SU-DHL-6 (cell line): Measurements from ENCODE around the gene NDC1.

Source experiments
- H2AFZ ChIP-seq: fragments of 200-600 bp; sonication (generic); 2 replicates; pipeline ENCODE4 v1.6.1; 2014; ENCODE audit warnings: low read depth, mild to moderate bottlenecking, moderate library complexity, mixed read lengths, antibody characterized with exemption, low read length; ENCODE audit not compliant: severe bottlenecking
- H3F3A ChIP-seq: fragments of 200-600 bp; shearing (Covaris generic); 2 replicates; pipeline ENCODE4 v1.6.0; 2016; ENCODE audit warnings: antibody characterized with exemption, mild to moderate bottlenecking; ENCODE audit not compliant: insufficient read depth
- H3K27ac ChIP-seq: fragments of 200-600 bp; sonication (generic); 2 replicates; pipeline ENCODE4 v1.5.1; 2016; ENCODE audit warnings: low read depth, mild to moderate bottlenecking, low read length, moderate library complexity, mixed read lengths
- H3K27me3 ChIP-seq: fragments of 200-600 bp; sonication (generic), shearing (Covaris generic); 2 replicates; pipeline ENCODE4 v1.6.0; 2014; ENCODE audit warnings: mild to moderate bottlenecking, low read length
- H3K36me3 ChIP-seq: fragments of 200-600 bp; sonication (generic); 2 replicates; pipeline ENCODE4 v1.6.1; 2014; ENCODE audit warnings: mild to moderate bottlenecking, low read length, mixed read lengths
- H3K4me2 ChIP-seq: fragments of 300-600, 200-600 bp; shearing (Covaris generic), sonication (generic); 2 replicates; pipeline ENCODE4 v1.6.0; 2014; ENCODE audit warnings: low read length, low read depth, mild to moderate bottlenecking; ENCODE audit not compliant: poor library complexity, severe bottlenecking
- H3K4me3 ChIP-seq: fragments of 200-600 bp; sonication (generic); 2 replicates; pipeline ENCODE4 v1.5.1; 2014; ENCODE audit warnings: antibody characterized with exemption, low read length, mild to moderate bottlenecking, mixed read lengths; ENCODE audit not compliant: insufficient read depth, poor library complexity, severe bottlenecking
- H3K79me2 ChIP-seq: fragments of 200-600 bp; sonication (generic); 2 replicates; pipeline ENCODE4 v1.6.1; 2014; ENCODE audit warnings: mild to moderate bottlenecking, low read length, moderate library complexity; ENCODE audit not compliant: insufficient read depth
- H3K9ac ChIP-seq: fragments of 200-600 bp; sonication (generic); 2 replicates; pipeline ENCODE4 v1.7.0; 2014; ENCODE audit warnings: mild to moderate bottlenecking, low read length
- H3K9me2 ChIP-seq: fragments of 200-600 bp; sonication (generic); replicated peaks from 2 replicates; pipeline ENCODE4 v1.6.1; 2014; ENCODE audit warnings: low read length; ENCODE audit not compliant: insufficient read depth
- H3K9me3 ChIP-seq: fragments of 200-600 bp; sonication (generic); 2 replicates; pipeline ENCODE4 v1.6.1; 2014; ENCODE audit warnings: low read length, mixed read lengths; ENCODE audit not compliant: insufficient read depth
- H4K20me1 ChIP-seq: fragments of 200-600 bp; sonication (generic); 2 replicates; pipeline ENCODE4 v1.6.1; 2014; ENCODE audit warnings: low read depth, mild to moderate bottlenecking, antibody characterized with exemption, low read length, moderate library complexity, mixed read lengths
- CTCF ChIP-seq: fragments of 200-600 bp; sonication (generic); IDR thresholded peaks from one replicate; pipeline ENCODE4 v1.5.1; 2017; ENCODE audit warnings: antibody characterized with exemption, mild to moderate bottlenecking, low read length, moderate library complexity; ENCODE audit not compliant: insufficient read depth, poor library complexity, severe bottlenecking
- EZH2phosphoT487 ChIP-seq: fragments of 200-600 bp; sonication (generic), shearing (Covaris generic); conservative IDR thresholded peaks from 2 replicates; pipeline ENCODE4 v1.6.1; 2018; ENCODE audit warnings: mild to moderate bottlenecking, antibody characterized with exemption, low read length, moderate library complexity, mixed read lengths

Gene NDC1

GRCh38 chr1:53732409-53732808 lies 105.7 kb downstream of the NDC1 start:
- H3K9ac ChIP-seq: no peak overlapping the region
- H3K9me3 ChIP-seq: no peaks in the 10 kb centered on the region
- no peaks in the 10 kb centered on the region for H4K20me1 ChIP-seq
- no peaks in the 10 kb centered on the region for H3K9me2 ChIP-seq
- H3K4me2 ChIP-seq: no peak overlapping the region
- no peak overlapping the region for H3K27ac ChIP-seq
- no peaks in the 10 kb centered on the region for H3F3A ChIP-seq
- no peaks in the 10 kb centered on the region for H3K36me3 ChIP-seq
- no peak overlapping the region for H2AFZ ChIP-seq
- TF ChIP-seq CTCF: no peak
- no peak for TF ChIP-seq EZH2phosphoT487
- H3K4me3 ChIP-seq: no peak overlapping the region
- no peaks in the 10 kb centered on the region for H3K27me3 ChIP-seq
- no peaks in the 10 kb centered on the region for H3K79me2 ChIP-seq

GRCh38 chr1:53731779-53732305 lies 106.3 kb downstream of the NDC1 start:
- Histone ChIP-seq H3K4me3 (no peak overlapping the region), H3K4me2 (no peak overlapping the region)
- TF ChIP-seq EZH2phosphoT487: no peak
- no peak for TF ChIP-seq CTCF

GRCh38 chr1:53731043-53731600 lies 107.0 kb downstream of the NDC1 start:
- no peaks in the 10 kb centered on the region for H3K36me3 ChIP-seq
- H3K27me3 ChIP-seq: no peaks in the 10 kb centered on the region
- H3K9me3 ChIP-seq: no peaks in the 10 kb centered on the region
- H3K4me2 ChIP-seq: no peak overlapping the region
- H4K20me1 ChIP-seq: no peaks in the 10 kb centered on the region
- H3K9me2 ChIP-seq: no peaks in the 10 kb centered on the region
- H2AFZ ChIP-seq: no peak overlapping the region
- no peaks in the 10 kb centered on the region for H3F3A ChIP-seq
- H3K9ac ChIP-seq: no peak overlapping the region
- TF ChIP-seq CTCF: no peak
- TF ChIP-seq EZH2phosphoT487: no peak
- H3K79me2 ChIP-seq: no peaks in the 10 kb centered on the region
- H3K4me3 ChIP-seq: no peak overlapping the region
- H3K27ac ChIP-seq: no peak overlapping the region

More at GRCh38 chr1:53731779-53732305, 106.3 kb downstream of the NDC1 start:
- Histone ChIP-seq H3K9ac (no peak overlapping the region), H4K20me1 (no peaks in the 10 kb centered on the region), H3K9me3 (no peaks in the 10 kb centered on the region), H3K36me3 (no peaks in the 10 kb centered on the region), H3K79me2 (no peaks in the 10 kb centered on the region), H3K9me2 (no peaks in the 10 kb centered on the region), H3K27me3 (no peaks in the 10 kb centered on the region), H2AFZ (no peak overlapping the region), H3K27ac (no peak overlapping the region), H3F3A (no peaks in the 10 kb centered on the region)
